Myometrial cell (primary cell): Measurements from ENCODE around the gene HTRA3. TPM values are rescaled to one million over a fixed set of nuclear protein-coding genes. Genes with fewer than 3 reads are reported as not detected.

Source experiments
- total RNA-seq: library from RNA; depleted of rRNA; stranded (reverse); fragments of >200 nt; gene quantifications from 2 replicates; pipeline ENCODE4 v1.2.3, GENCODE V29; 2015

Gene HTRA3
- 0.35 and 0.86 TPM in 2 replicates for total RNA-seq

GRCh38 chr4:8269535-8270417 is at the start of gene HTRA3:
TSS of gene HTRA3 (plus strand) at chr4:8269754. CDS start at chr4:8269969, 215 bp downstream.

Other genes with a start within 250 kb of the HTRA3 start
- not detected in 2 replicates for gene ABLIM2, start 110.9 kb upstream of the HTRA3 start, total RNA-seq
- 6.7 and 8.1 TPM in 2 replicates for gene SH3TC1, start 70.5 kb upstream of the HTRA3 start, total RNA-seq
- gene ACOX3, start 171.0 kb downstream of the HTRA3 start, total RNA-seq, result 36.2 and 45.6 TPM in 2 replicates
- 11.5 and 25.1 TPM in 2 replicates for gene TRMT44, start 171.0 kb downstream of the HTRA3 start, total RNA-seq